Measurements from ENCODE around the gene SLC2A1. TPM values are rescaled to one million over a fixed set of nuclear protein-coding genes. Genes with fewer than 3 reads are reported as not detected.

Gene SLC2A1
- total RNA-seq, 2 experiments from 2014 or later: 158 to 162 TPM

DNA sequence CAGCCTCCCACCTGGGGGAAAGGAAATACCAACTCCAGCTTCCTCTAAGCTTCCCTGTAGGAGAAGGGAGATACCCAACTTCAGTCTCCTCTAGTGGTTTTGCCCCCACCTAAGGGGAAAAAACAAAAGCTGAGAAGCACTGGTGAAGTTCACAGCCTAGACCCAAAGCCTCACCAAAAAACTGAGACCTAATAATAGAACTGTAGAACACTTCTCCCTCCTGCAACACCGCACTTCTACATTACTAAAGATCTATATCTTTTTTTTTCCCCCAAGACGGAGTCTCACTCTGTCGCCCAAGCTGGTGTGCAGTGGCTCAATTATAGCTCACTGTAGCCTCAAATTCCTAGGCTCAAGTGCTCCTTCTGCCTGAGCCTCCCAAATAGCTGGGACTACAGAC is 43.2 kb downstream of the SLC2A1 start:
- Mint-ChIP-seq H3K4me1 (ENCODE audit: low read depth) (peaks cover 5% of the 10 kb centered on the region), H3K27ac (no peak overlapping the region), H3K36me3 (ENCODE audit: low read depth) (no peaks in the 10 kb centered on the region), H3K4me3 (no peak overlapping the region), H3K9me3 (peaks cover 5% of the 10 kb centered on the region), H3K27me3 (no peaks in the 10 kb centered on the region)
- ChIA-PET POLR2A (interaction anchor here (1.0 to 1.6 kb wide), 3 partner anchors 44 to 158 kb away, joined by 4 read pairs; partner anchors contain the start of gene SLC2A1), CTCF (interaction anchor here (1.0 to 8.5 kb wide), 4 partner anchors 8 to 161 kb away, joined by 3 to 426 read pairs (median 30); no protein-coding TSS in a partner anchor)
- ATAC-seq (no peak), DNase-seq (no peak)
- TF ChIP-seq, protein P1, sequence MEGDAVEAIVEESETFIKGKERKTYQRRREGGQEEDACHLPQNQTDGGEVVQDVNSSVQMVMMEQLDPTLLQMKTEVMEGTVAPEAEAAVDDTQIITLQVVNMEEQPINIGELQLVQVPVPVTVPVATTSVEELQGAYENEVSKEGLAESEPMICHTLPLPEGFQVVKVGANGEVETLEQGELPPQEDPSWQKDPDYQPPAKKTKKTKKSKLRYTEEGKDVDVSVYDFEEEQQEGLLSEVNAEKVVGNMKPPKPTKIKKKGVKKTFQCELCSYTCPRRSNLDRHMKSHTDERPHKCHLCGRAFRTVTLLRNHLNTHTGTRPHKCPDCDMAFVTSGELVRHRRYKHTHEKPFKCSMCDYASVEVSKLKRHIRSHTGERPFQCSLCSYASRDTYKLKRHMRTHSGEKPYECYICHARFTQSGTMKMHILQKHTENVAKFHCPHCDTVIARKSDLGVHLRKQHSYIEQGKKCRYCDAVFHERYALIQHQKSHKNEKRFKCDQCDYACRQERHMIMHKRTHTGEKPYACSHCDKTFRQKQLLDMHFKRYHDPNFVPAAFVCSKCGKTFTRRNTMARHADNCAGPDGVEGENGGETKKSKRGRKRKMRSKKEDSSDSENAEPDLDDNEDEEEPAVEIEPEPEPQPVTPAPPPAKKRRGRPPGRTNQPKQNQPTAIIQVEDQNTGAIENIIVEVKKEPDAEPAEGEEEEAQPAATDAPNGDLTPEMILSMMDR (IDR thresholded peaks at IDR 0.05): no peak
- intact Hi-C loops (cut with micrococcal nuclease): no loop called here

DNA sequence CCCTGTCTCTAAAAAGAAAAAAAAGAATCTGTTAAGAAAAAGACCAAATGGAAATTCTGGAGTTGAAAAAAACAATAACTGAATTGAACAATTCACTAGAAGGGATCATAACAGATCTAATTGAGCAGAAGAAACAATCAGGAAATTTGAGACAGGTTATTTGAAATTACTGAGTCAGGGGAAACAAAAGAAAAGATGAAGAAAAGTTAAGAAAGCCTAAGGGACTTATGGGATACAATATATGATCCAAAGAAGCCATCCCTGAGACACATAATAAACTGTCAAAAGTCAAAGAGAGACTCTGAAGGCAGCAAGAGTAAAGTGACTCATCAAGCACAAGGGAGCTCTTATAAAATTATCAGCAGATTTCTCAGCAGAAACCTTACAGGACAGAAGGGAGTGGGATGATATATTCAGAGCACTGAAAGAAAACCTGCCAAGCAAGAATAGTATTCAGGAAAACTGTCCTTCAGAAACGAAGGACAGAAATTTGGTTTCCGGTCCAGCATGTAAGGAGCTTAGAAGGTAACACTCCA is 44.5 kb downstream of the SLC2A1 start:
- Mint-ChIP-seq H3K4me3 (no peak overlapping the region), H3K27ac (no peak overlapping the region), H3K36me3 (ENCODE audit: low read depth) (no peaks in the 10 kb centered on the region), H3K9me3 (peaks cover 5% of the 10 kb centered on the region), H3K27me3 (no peaks in the 10 kb centered on the region), H3K4me1 (ENCODE audit: low read depth) (peaks cover 5% of the 10 kb centered on the region)
- ATAC-seq: no peak
- TF ChIP-seq, protein P1 (IDR thresholded peaks at IDR 0.05): no peak
- no peak for DNase-seq
- POLR2A ChIA-PET: interaction anchor here (1.0 to 1.2 kb wide), 3 partner anchors 130 to 160 kb away, joined by 3 to 4 read pairs (median 3); partner anchors contain the start of gene TMEM269
- intact Hi-C loops (cut with micrococcal nuclease): loop anchor here (1.0 kb wide), 1 partner anchor 160 kb away; no protein-coding TSS in a partner anchor
- CTCF ChIA-PET: interaction anchor here (0.8 to 8.5 kb wide), 28 partner anchors 9 to 237 kb away, joined by 3 to 426 read pairs (median 5); partner anchors contain the start of genes C1orf50, P3H1, SLC2A1 and ZNF691

DNA sequence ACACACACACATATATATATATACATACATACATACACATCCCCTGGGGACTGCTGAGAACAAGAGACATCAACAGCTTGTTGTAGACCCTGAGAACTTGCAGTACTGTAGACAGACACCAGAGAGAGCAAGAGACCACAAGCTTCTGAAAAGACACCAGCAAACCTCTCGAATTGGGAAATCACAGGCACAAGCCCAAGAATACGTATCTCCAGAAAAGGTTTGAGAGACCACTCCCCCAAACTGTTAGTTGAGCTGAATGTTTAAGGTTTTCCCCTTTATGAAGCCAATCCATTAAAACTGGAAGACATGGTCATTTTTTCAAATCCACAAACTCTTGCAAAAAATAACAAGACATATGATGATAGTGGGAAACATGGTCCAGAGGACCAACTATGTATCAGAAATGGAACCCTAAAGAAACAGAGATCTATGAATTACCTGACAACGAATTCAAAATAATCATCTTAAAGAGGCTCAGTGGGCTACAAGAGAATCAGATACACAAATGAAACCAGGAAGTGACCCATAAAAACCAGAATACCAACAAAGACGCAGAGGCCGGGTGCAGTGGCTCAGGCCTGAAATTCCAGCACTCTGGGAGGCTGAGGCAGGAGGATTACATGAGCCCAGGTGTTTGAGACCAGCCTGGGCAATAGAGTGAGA is 45.1 kb downstream of the SLC2A1 start:
- TF ChIP-seq, protein P1 (IDR thresholded peaks at IDR 0.05): peak; percentile 84
- H3K4me1 Mint-ChIP-seq (ENCODE audit: low read depth): peaks cover 5% of the 10 kb centered on the region
- H3K9me3 Mint-ChIP-seq: peaks cover 5% of the 10 kb centered on the region
- peak; percentile 95 for ATAC-seq
- DNase-seq: peak; percentile 72
- CTCF ChIA-PET: interaction anchor here (0.5 to 8.5 kb wide), 48 partner anchors 10 to 501 kb away, joined by 3 to 426 read pairs (median 4); partner anchors contain the start of genes C1orf50, P3H1, SLC2A1 and ZNF691
- no peaks in the 10 kb centered on the region for H3K36me3 Mint-ChIP-seq (ENCODE audit: low read depth)
- H3K27ac Mint-ChIP-seq: no peak overlapping the region
- POLR2A ChIA-PET: interaction anchor here (0.6 to 1.2 kb wide), 5 partner anchors 25 to 160 kb away, joined by 3 read pairs; partner anchors contain the start of gene TMEM269
- intact Hi-C loops (cut with micrococcal nuclease): loop anchor here (1.0 kb wide), 1 partner anchor 161 kb away; no protein-coding TSS in a partner anchor
- no peak overlapping the region for H3K4me3 Mint-ChIP-seq
- H3K27me3 Mint-ChIP-seq: no peaks in the 10 kb centered on the region

DNA sequence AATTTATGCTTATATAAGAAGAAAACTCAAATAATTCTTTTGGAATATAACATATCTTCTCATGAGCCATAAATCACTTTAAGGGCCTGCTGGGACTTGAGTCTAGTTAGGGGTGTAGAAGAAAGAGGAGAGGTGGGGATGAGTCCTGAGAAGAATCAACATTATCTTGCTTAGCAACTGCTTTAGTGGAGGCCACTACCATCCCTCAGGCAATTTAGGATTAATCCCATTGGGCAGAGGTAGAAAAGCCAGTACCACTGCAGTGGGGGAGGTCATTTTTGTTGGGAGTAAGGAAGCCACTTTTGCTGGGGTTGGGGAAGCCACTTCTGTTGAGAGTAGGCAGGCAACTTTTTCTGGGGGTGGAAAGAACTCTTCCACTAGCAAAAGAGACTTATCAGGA is 47.7 kb downstream of the SLC2A1 start:
- H3K36me3 Mint-ChIP-seq (ENCODE audit: low read depth): no peaks in the 10 kb centered on the region
- no peak overlapping the region for H3K27ac Mint-ChIP-seq
- TF ChIP-seq, protein P1 (IDR thresholded peaks at IDR 0.05): no peak
- ATAC-seq: no peak
- intact Hi-C loops (cut with micrococcal nuclease): no loop called here
- ChIA-PET CTCF (interaction anchor here (8.5 kb wide), 1 partner anchor 166 kb away, joined by 426 read pairs; no protein-coding TSS in a partner anchor), POLR2A (interaction anchor here (1.6 kb wide), 1 partner anchor 163 kb away, joined by 3 read pairs; no protein-coding TSS in a partner anchor)
- peaks cover 5% of the 10 kb centered on the region for H3K9me3 Mint-ChIP-seq
- no peak overlapping the region for H3K4me3 Mint-ChIP-seq
- H3K27me3 Mint-ChIP-seq: no peaks in the 10 kb centered on the region
- H3K4me1 Mint-ChIP-seq (ENCODE audit: low read depth): peaks cover 5% of the 10 kb centered on the region
- no peak for DNase-seq

DNA sequence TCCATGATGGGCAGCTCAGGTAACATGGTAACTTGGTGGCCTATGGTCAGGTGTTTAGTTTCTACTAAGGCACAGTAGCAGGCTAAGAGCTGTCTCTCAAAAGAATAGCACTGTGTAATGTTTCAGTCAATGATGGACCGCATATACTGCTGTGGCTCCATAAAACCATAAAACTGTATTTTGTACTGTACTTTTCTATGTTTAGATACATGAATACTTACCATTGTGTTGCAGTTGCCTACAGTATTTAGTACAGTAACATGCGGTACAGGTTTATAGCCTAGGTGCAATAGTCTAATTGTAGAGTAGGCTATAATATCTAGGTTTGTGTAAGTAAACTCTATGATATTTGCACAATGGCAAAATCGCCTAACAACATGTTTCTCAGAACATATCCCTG is 50.6 kb downstream of the SLC2A1 start:
- ATAC-seq (no peak), DNase-seq (no peak)
- no peaks in the 10 kb centered on the region for H3K36me3 Mint-ChIP-seq (ENCODE audit: low read depth)
- H3K27me3 Mint-ChIP-seq: no peaks in the 10 kb centered on the region
- no peak overlapping the region for H3K4me3 Mint-ChIP-seq
- no peaks in the 10 kb centered on the region for H3K9me3 Mint-ChIP-seq
- CTCF ChIA-PET: no interaction called here
- POLR2A ChIA-PET: no interaction called here
- intact Hi-C loops (cut with micrococcal nuclease): no loop called here
- TF ChIP-seq, protein P1 (IDR thresholded peaks at IDR 0.05): no peak
- no peak overlapping the region for H3K27ac Mint-ChIP-seq
- H3K4me1 Mint-ChIP-seq (ENCODE audit: low read depth): no peaks in the 10 kb centered on the region

All from activated CD8-positive, alpha-beta T cell treated with anti-CD3 and anti-CD28 coated beads for 36 hours (primary cell).